Measurements from ENCODE around the gene CBR1. TPM values are rescaled to one million over a fixed set of nuclear protein-coding genes. Genes with fewer than 3 reads are reported as not detected.

Gene CBR1
- total RNA-seq, 4 donors from 2014 or later = 83.3 to 155 (median 121) TPM

GRCh38 chr21:36030581-36031189 lies 39.1 kb upstream of the CBR1 start:
- no peak overlapping the region for H3K4me3 ChIP-seq
- no peaks in the 10 kb centered on the region for H3K27me3 ChIP-seq
- no peaks in the 10 kb centered on the region for H3K9me3 ChIP-seq
- H3K4me1 ChIP-seq = peaks cover 0 to 7% (median 4%) of the 10 kb centered on the region in 4 donors
- no peak overlapping the region for H3K27ac ChIP-seq (replicated peaks in 1 of 4)
- intact Hi-C loops (cut with DNase I) = no loop called here
- peaks cover 6 to 25% (median 20%) of the 10 kb centered on the region in 4 donors for H3K36me3 ChIP-seq
- DNase-seq (ENCODE audit: extremely low spot score) = no peak
- WGBS = 70% methylated on average over 16 of the region's 16 CpGs
- TF ChIP-seq POLR2AphosphoS5 (IDR thresholded peaks at IDR 0.05) (no peak), CTCF (IDR thresholded peaks at IDR 0.05) (no peak), EP300 (IDR thresholded peaks at IDR 0.05) (no peak)

GRCh38 chr21:36032647-36033406 lies 37.0 kb upstream of the CBR1 start:
- no peak for DNase-seq (ENCODE audit: extremely low spot score)
- TF ChIP-seq POLR2A (IDR thresholded peaks at IDR 0.05; ENCODE audit: low read depth) (no peak), CTCF (IDR thresholded peaks at IDR 0.05) (no peak), EP300 (IDR thresholded peaks at IDR 0.05) (no peak), POLR2AphosphoS5 (IDR thresholded peaks at IDR 0.05) (no peak)
- Histone ChIP-seq H3K36me3 (peaks cover 19 to 46% (median 37%) of the 10 kb centered on the region in 4 donors), H3K27me3 (no peaks in the 10 kb centered on the region), H3K4me1 (peaks cover 0 to 7% (median 4%) of the 10 kb centered on the region in 4 donors), H3K27ac (replicated peaks in 1 of 4) (no peak overlapping the region), H3K9me3 (no peaks in the 10 kb centered on the region), H3K4me3 (no peak overlapping the region)
- WGBS = 93% methylated on average over 24 of the region's 28 CpGs
- intact Hi-C loops (cut with DNase I) = no loop called here

- intact Hi-C loops (cut with DNase I) = no loop called here
Measured at GRCh38 chr21:36034211-36034913, 35.5 kb upstream of the CBR1 start.

GRCh38 chr21:36035381-36035791 lies 34.4 kb upstream of the CBR1 start:
- no peak overlapping the region for H3K27ac ChIP-seq (replicated peaks in 1 of 4)
- H3K4me1 ChIP-seq = peaks cover 0 to 3% (median 0%) of the 10 kb centered on the region in 4 donors
- DNase-seq (ENCODE audit: extremely low spot score) = no peak
- no peaks in the 10 kb centered on the region for H3K27me3 ChIP-seq
- TF ChIP-seq EP300 (IDR thresholded peaks at IDR 0.05) (no peak), POLR2A (IDR thresholded peaks at IDR 0.05; ENCODE audit: low read depth) (no peak), POLR2AphosphoS5 (IDR thresholded peaks at IDR 0.05) (no peak), CTCF (IDR thresholded peaks at IDR 0.05) (no peak)
- H3K4me3 ChIP-seq = no peak overlapping the region
- WGBS = 78% methylated on average over 9 of the region's 10 CpGs
- H3K9me3 ChIP-seq = no peaks in the 10 kb centered on the region
- intact Hi-C loops (cut with DNase I) = no loop called here
- peaks cover 37 to 72% (median 59%) of the 10 kb centered on the region in 4 donors for H3K36me3 ChIP-seq

More at GRCh38 chr21:36034211-36034913, 35.5 kb upstream of the CBR1 start:
- no peaks in the 10 kb centered on the region for H3K4me1 ChIP-seq
- no peak overlapping the region for H3K4me3 ChIP-seq
- 79% methylated on average over 16 of the region's 16 CpGs for WGBS
- H3K27me3 ChIP-seq = no peaks in the 10 kb centered on the region
- no peak for DNase-seq (ENCODE audit: extremely low spot score)
- no peaks in the 10 kb centered on the region for H3K9me3 ChIP-seq
- no peak overlapping the region for H3K27ac ChIP-seq (replicated peaks in 1 of 4)
- no peak for TF ChIP-seq POLR2A (IDR thresholded peaks at IDR 0.05; ENCODE audit: low read depth)
- no peak for TF ChIP-seq CTCF (IDR thresholded peaks at IDR 0.05)
- TF ChIP-seq POLR2AphosphoS5 (IDR thresholded peaks at IDR 0.05) = no peak
- TF ChIP-seq EP300 (IDR thresholded peaks at IDR 0.05) = no peak
- peaks cover 30 to 61% (median 51%) of the 10 kb centered on the region in 4 donors for H3K36me3 ChIP-seq
